Ishikawa (cell line): Measurements from ENCODE around the gene SGTA.

Experiments used
- CEBPB ChIP-seq: IDR thresholded peaks from 2 replicates; pipeline ENCODE4 v1.6.1; 2012
- EGR1 ChIP-seq: IDR thresholded peaks from 2 replicates; pipeline ENCODE4 v1.6.1; 2012
- EP300 ChIP-seq: IDR thresholded peaks from 2 replicates; pipeline ENCODE4 v1.6.1; 2012; ENCODE audit warnings: borderline replicate concordance
- MAX ChIP-seq: IDR thresholded peaks from 2 replicates; pipeline ENCODE4 v1.6.1; 2012
- RAD21 ChIP-seq: IDR thresholded peaks from 2 replicates; pipeline ENCODE4 v1.6.1; 2012; ENCODE audit warnings: low read depth
- TAF1 ChIP-seq: IDR thresholded peaks from 2 replicates; pipeline ENCODE4 v1.6.1; 2012; ENCODE audit warnings: low read depth, mild to moderate bottlenecking
- TCF12 ChIP-seq: IDR thresholded peaks from 2 replicates; pipeline ENCODE4 v1.6.1; 2012; ENCODE audit warnings: low read depth
- TEAD4 ChIP-seq: IDR thresholded peaks from 2 replicates; pipeline ENCODE4 v1.6.1; 2012
- YY1 ChIP-seq: IDR thresholded peaks from 2 replicates; pipeline ENCODE4 v1.6.1; 2012; ENCODE audit warnings: low read depth
- ZBTB7A ChIP-seq: IDR thresholded peaks from 2 replicates; pipeline ENCODE4 v1.6.1; 2012; ENCODE audit warnings: low read depth

- TF ChIP-seq RAD21 (no peak), MAX (no peak), EP300 (no peak), TAF1 (no peak), EGR1 (no peak), TEAD4 (no peak), ZBTB7A (no peak), CEBPB (no peak), YY1 (no peak), TCF12 (no peak)
Measured at GRCh38 chr19:2790557-2791271, 7.6 kb upstream of the SGTA start.
